H1 (cell line): Measurements from ENCODE around the gene RGS2. TPM values are rescaled to one million over a fixed set of nuclear protein-coding genes. Genes with fewer than 3 reads are reported as not detected.

ENCODE experiments used
- CTCF ChIA-PET: fragments of 300-600 bp; sonication (Branson Sonifier 250); formaldehyde crosslinking; loops from one replicate; lab custom pipeline; 2021; ENCODE audit not compliant: partially characterized antibody; lab: Charles Lee
- POLR2A ChIA-PET: fragments of 300-600 bp; sonication (Branson Sonifier 250); formaldehyde crosslinking; loops from one replicate; lab custom pipeline; 2021; ENCODE audit warnings: inconsistent platforms; ENCODE audit not compliant: partially characterized antibody; lab: Charles Lee
- DNase-seq, 2 experiments: peaks; one replicate each; pipeline versions ENCODE4 v3.0.0 to v3.0.0-alpha.2; 2010 to 2022; ENCODE audit warnings: low spot score in 2 of 2, low read depth in 1 of 2, mixed read lengths in 1 of 2
- FAIRE-seq: peaks from 2 replicates; lab custom pipeline; 2011; peaks lifted over from hg19 to GRCh38; lab: Jason Lieb, UNC
- H2AFZ ChIP-seq: 2 replicates; pipeline ENCODE4 v1.8.1; 2012; ENCODE audit warnings: low read length, inconsistent platforms
- H2AK5ac ChIP-seq: 2 replicates; pipeline ENCODE4 v1.6.1; 2013; ENCODE audit warnings: low read depth, low read length
- H2BK120ac ChIP-seq: replicated peaks from 2 replicates; pipeline ENCODE3; 2013; ENCODE audit warnings: low read depth, low read length, inconsistent platforms
- H2BK12ac ChIP-seq: 2 replicates; pipeline ENCODE4 v1.6.1; 2013; ENCODE audit warnings: low read depth, low read length
- H2BK15ac ChIP-seq: 2 replicates; pipeline ENCODE4 v1.6.1; 2013; ENCODE audit warnings: low read length
- H2BK20ac ChIP-seq: 2 replicates; pipeline ENCODE4 v1.6.1; 2013; ENCODE audit warnings: low read length
- H2BK5ac ChIP-seq: 2 replicates; pipeline ENCODE4 v1.6.1; 2013; ENCODE audit warnings: low read depth, low read length
- H3K14ac ChIP-seq: 2 replicates; pipeline ENCODE4 v1.6.1; 2013; ENCODE audit warnings: inconsistent platforms; ENCODE audit not compliant: insufficient read length
- H3K18ac ChIP-seq: 2 replicates; pipeline ENCODE4 v1.6.1; 2013; ENCODE audit warnings: low read length; ENCODE audit errors: extremely low read depth
- H3K23ac ChIP-seq: 2 replicates; pipeline ENCODE4 v1.6.1; 2013; ENCODE audit warnings: inconsistent platforms; ENCODE audit not compliant: insufficient read length
- H3K23me2 ChIP-seq: 2 replicates; pipeline ENCODE4 v1.6.1; 2013; ENCODE audit warnings: low read depth, low read length
- H3K27ac ChIP-seq: 2 replicates; pipeline ENCODE4 v1.6.1; 2011; ENCODE audit warnings: low read depth, low read length, inconsistent platforms
- H3K27me3 ChIP-seq, 4 experiments: replicated peaks in 1 of 4; 1 replicate in 1 of 4; 2 replicates in 3 of 4; pipeline versions ENCODE4 v1.6.1 to v1.8.1; 2011 to 2013; ENCODE audit warnings: low read length in 3 of 4, mild to moderate bottlenecking in 3 of 4, inconsistent platforms in 2 of 4, mixed read lengths in 2 of 4, moderate library complexity in 1 of 4; ENCODE audit not compliant: control insufficient read depth in 3 of 4, insufficient read depth in 3 of 4; ENCODE audit errors: extremely low read depth in 1 of 4
- H3K36me3 ChIP-seq, 4 experiments: 2 replicates each; pipeline versions ENCODE4 v1.6.1 to v1.8.1; 2011 to 2013; ENCODE audit warnings: mild to moderate bottlenecking in 4 of 4, low read length in 3 of 4, moderate library complexity in 2 of 4, control low read depth in 1 of 4, inconsistent platforms in 1 of 4; ENCODE audit not compliant: insufficient read depth in 4 of 4, control insufficient read depth in 2 of 4
- H3K4ac ChIP-seq: replicated peaks from 2 replicates; pipeline ENCODE3; 2013; ENCODE audit warnings: low read length, low read depth, mixed read lengths, inconsistent platforms; ENCODE audit not compliant: insufficient read length
- H3K4me1 ChIP-seq, 4 experiments: replicated peaks in 1 of 4; 1 replicate in 1 of 4; 2 replicates in 3 of 4; pipeline versions ENCODE4 v1.6.1 to v1.8.1; 2011 to 2013; ENCODE audit warnings: low read length in 3 of 4, inconsistent platforms in 2 of 4, mixed read lengths in 1 of 4; ENCODE audit not compliant: insufficient read depth in 4 of 4, control insufficient read depth in 3 of 4
- H3K4me2 ChIP-seq, 2 experiments: 2 replicates each; pipeline versions ENCODE4 v1.6.1 to v1.8.1; 2011 to 2013; ENCODE audit warnings: low read depth in 2 of 2, low read length in 2 of 2, control low read depth in 1 of 2, inconsistent platforms in 1 of 2, mild to moderate bottlenecking in 1 of 2; ENCODE audit not compliant: insufficient read depth in 1 of 2
- H3K4me3 ChIP-seq, 4 experiments: fragments of 200-600, 300-600 bp in 1 of 4; sonication (generic), shearing (Covaris generic), sonication (Bioruptor Twin) in 1 of 4; 2 replicates each; pipeline versions ENCODE4 v1.5.1 to v1.8.1; 2011 to 2016; ENCODE audit warnings: low read length in 4 of 4, low read depth in 3 of 4, control low read depth in 2 of 4, inconsistent platforms in 2 of 4, mild to moderate bottlenecking in 2 of 4, mixed read lengths in 1 of 4, moderate library complexity in 1 of 4; ENCODE audit not compliant: insufficient read depth in 2 of 4; ENCODE audit errors: extremely low read depth in 1 of 4
- H3K56ac ChIP-seq: replicated peaks from 2 replicates; pipeline ENCODE3; 2013; ENCODE audit warnings: low read depth, mild to moderate bottlenecking, mixed read lengths, low read length, inconsistent platforms; ENCODE audit not compliant: insufficient read length
- H3K79me1 ChIP-seq: 2 replicates; pipeline ENCODE4 v1.6.1; 2013; ENCODE audit warnings: low read depth, low read length, control low read depth
- H3K79me2 ChIP-seq, 2 experiments: 2 replicates each; pipeline versions ENCODE4 v1.6.1 to v1.8.1; 2012 to 2013; ENCODE audit warnings: low read length in 2 of 2, mild to moderate bottlenecking in 2 of 2, inconsistent platforms in 1 of 2; ENCODE audit not compliant: insufficient read depth in 2 of 2, control insufficient read depth in 1 of 2
- H3K9ac ChIP-seq, 4 experiments: replicated peaks in 1 of 4; 1 replicate in 1 of 4; 2 replicates in 3 of 4; pipeline versions ENCODE4 v1.6.1 to v1.8.1; 2011 to 2013; ENCODE audit warnings: low read depth in 3 of 4, low read length in 3 of 4, control low read depth in 2 of 4, mild to moderate bottlenecking in 2 of 4, moderate library complexity in 2 of 4, inconsistent platforms in 1 of 4; ENCODE audit errors: extremely low read depth in 1 of 4
- H3K9me3 ChIP-seq, 2 experiments: 2 replicates each; pipeline versions ENCODE4 v1.6.1 to v1.8.1; 2012 to 2013; ENCODE audit warnings: mild to moderate bottlenecking in 2 of 2, moderate library complexity in 2 of 2, control low read depth in 1 of 2, inconsistent platforms in 1 of 2, low read depth in 1 of 2, low read length in 1 of 2, mixed read lengths in 1 of 2; ENCODE audit not compliant: insufficient read depth in 2 of 2
- H4K20me1 ChIP-seq, 2 experiments: replicated peaks in 1 of 2; 2 replicates each; pipeline versions ENCODE3 to v1.8.1; 2011 to 2013; ENCODE audit warnings: inconsistent platforms in 2 of 2, low read length in 2 of 2, mild to moderate bottlenecking in 1 of 2; ENCODE audit not compliant: insufficient read depth in 2 of 2, control insufficient read depth in 1 of 2
- H4K5ac ChIP-seq: 2 replicates; pipeline ENCODE4 v1.6.1; 2013; ENCODE audit warnings: low read length, low read depth, mixed read lengths, inconsistent platforms; ENCODE audit not compliant: insufficient read length
- H4K8ac ChIP-seq: 2 replicates; pipeline ENCODE4 v1.8.0; 2013; ENCODE audit warnings: mild to moderate bottlenecking, moderate library complexity, low read length, inconsistent platforms; ENCODE audit not compliant: insufficient read depth; ENCODE audit errors: extremely low read depth
- H4K91ac ChIP-seq: replicated peaks from 2 replicates; pipeline ENCODE3; 2013; ENCODE audit warnings: low read length, mixed read lengths, inconsistent platforms; ENCODE audit not compliant: insufficient read length
- ATF2 ChIP-seq: IDR thresholded peaks from 2 replicates; pipeline ENCODE4 v1.6.1; 2012; ENCODE audit warnings: low read length, inconsistent platforms
- BACH1 ChIP-seq: IDR thresholded peaks from 2 replicates; pipeline ENCODE4 v1.6.1; 2012; ENCODE audit warnings: low read length, improper control_type of control experiment
- CEBPB ChIP-seq: IDR thresholded peaks from 2 replicates; pipeline ENCODE4 v1.6.1; 2012; ENCODE audit warnings: low read depth, low read length
- CHD2 ChIP-seq: IDR thresholded peaks from 2 replicates; pipeline ENCODE4 v1.6.1; 2012; ENCODE audit warnings: low read length, improper control_type of control experiment
- FOSL1 ChIP-seq: IDR thresholded peaks from 2 replicates; pipeline ENCODE4 v1.6.1; 2011; ENCODE audit warnings: mild to moderate bottlenecking, low read depth, low read length, moderate library complexity; ENCODE audit not compliant: insufficient read depth
- KDM4A ChIP-seq: IDR thresholded peaks from one replicate; pipeline ENCODE4 v1.7.1; 2012; ENCODE audit warnings: low read depth, mild to moderate bottlenecking, moderate library complexity, low read length, inconsistent platforms; ENCODE audit not compliant: severe bottlenecking
- NRF1 ChIP-seq: IDR thresholded peaks from 2 replicates; pipeline ENCODE4 v1.6.1; 2011; ENCODE audit warnings: mild to moderate bottlenecking, low read depth, low read length, improper control_type of control experiment
- PHF8 ChIP-seq: fragments of 200-600 bp; sonication (generic); conservative IDR thresholded peaks from 2 replicates; pipeline ENCODE4 v1.7.1; 2012; ENCODE audit warnings: low read depth, mild to moderate bottlenecking, inconsistent platforms, low read length, moderate library complexity
- RFX5 ChIP-seq: IDR thresholded peaks from 2 replicates; pipeline ENCODE4 v1.6.1; 2011; ENCODE audit warnings: low read depth, low read length, improper control_type of control experiment, borderline replicate concordance
- RNF2 ChIP-seq: fragments of 200-900, 300-1000 bp; sonication (generic); IDR thresholded peaks from 2 replicates; pipeline ENCODE4 v1.7.1; 2016; ENCODE audit warnings: borderline replicate concordance, low read depth, mild to moderate bottlenecking, antibody characterized with exemption, low read length; ENCODE audit not compliant: poor library complexity, severe bottlenecking; ENCODE audit errors: missing control alignments
- SIRT6 ChIP-seq: IDR thresholded peaks from one replicate; pipeline ENCODE4 v1.7.1; 2012; ENCODE audit warnings: low read length, inconsistent platforms
- USF2 ChIP-seq: IDR thresholded peaks from 2 replicates; pipeline ENCODE4 v1.6.1; 2011; ENCODE audit warnings: low read length, improper control_type of control experiment
- WGBS, 2 experiments: shearing (Covaris generic) in 1 of 2; methylation state at CpG; one replicate each; pipeline versions ENCODE4 v1.1.6 to v1.1.7; 2013 to 2015; ENCODE audit warnings: low lambda C conversion rate in 2 of 2, mixed read lengths in 2 of 2, inconsistent platforms in 1 of 2, low coverage in 1 of 2, missing lambda C conversion rate in 1 of 2; ENCODE audit not compliant: insufficient replicate concordance in 2 of 2, insufficient coverage in 1 of 2, insufficient read length in 1 of 2; ENCODE audit errors: extremely low coverage in 1 of 2, missing lambda C conversion rate in 1 of 2; 5-methylcytosine and 5-hydroxymethylcytosine counted together
- polyA plus RNA-seq, 7 experiments: library from polyadenylated mRNA; depleted of rRNA in 3 of 7; stranded (reverse) in 5 of 7; unstranded in 2 of 7; fragments of >200 nt in 5 of 7; fragments of 200-250 nt in 2 of 7; gene quantifications; 1 replicate in 5 of 7; 2 replicates in 1 of 7; 4 replicates in 1 of 7; pipeline versions ENCODE4 v1.2.1 to v1.2.3, GENCODE V29; 2011 to 2013; ENCODE audit warnings: missing spikeins in 2 of 7, mixed read lengths in 2 of 7
- total RNA-seq: library from RNA; stranded (reverse); fragmentation: NEBNext Ultra II Directional; extraction: Animal tissue kit (Norgen Biotek cat#: 25700); gene quantifications from 2 replicates; pipeline ENCODE4 v1.2.1, GENCODE V29; 2021

RGS2 gene
- total and polyA plus RNA-seq, 2 of the 8 experiments (the other 6 are each of a cell fraction or from before 2014, with no cell fraction given) = 9.1 to 17.0 TPM

- Histone ChIP-seq H3K27me3 (no peaks in the 10 kb centered on the region), H3K4me2 (no peak overlapping the region)
- TF ChIP-seq NRF1 = no peak
- no peak for TF ChIP-seq CEBPB
- no peak for TF ChIP-seq CHD2
- TF ChIP-seq BACH1 = no peak
- no peak for TF ChIP-seq PHF8
- TF ChIP-seq FOSL1 = no peak
- no peak for TF ChIP-seq RFX5
- no peak for TF ChIP-seq ATF2
- TF ChIP-seq SIRT6 = no peak
- no peak for TF ChIP-seq KDM4A
- TF ChIP-seq RNF2 = no peak
- TF ChIP-seq USF2 = no peak
These were observed 44.2 kb upstream of the RGS2 start for GRCh38 chr1:192764675-192765074.

More at GRCh38 chr1:192764675-192765074, 44.2 kb upstream of the RGS2 start:
- Histone ChIP-seq H2BK15ac (no peak overlapping the region), H4K20me1 (no peaks in the 10 kb centered on the region), H3K4ac (no peak overlapping the region), H3K9ac (no peak overlapping the region), H2BK12ac (no peak overlapping the region), H3K23me2 (no peaks in the 10 kb centered on the region; the same call in 1 of the 2 replicates), H2BK5ac (no peak overlapping the region), H3K79me2 (no peaks in the 10 kb centered on the region), H2AK5ac (no peak overlapping the region), H3K79me1 (no peaks in the 10 kb centered on the region), H2BK20ac (no peak overlapping the region), H2BK120ac (no peak overlapping the region), H4K91ac (no peak overlapping the region), H3K23ac (no peak overlapping the region), H2AFZ (no peak overlapping the region), H3K4me3 (no peak overlapping the region), H3K18ac (no peak overlapping the region), H3K14ac (no peak overlapping the region), H4K5ac (no peak overlapping the region), H3K27ac (no peak overlapping the region), H4K8ac (no peak overlapping the region), H3K56ac (no peak overlapping the region), H3K36me3 (no peaks in the 10 kb centered on the region), H3K9me3 (no peaks in the 10 kb centered on the region), H3K4me1 (no peaks in the 10 kb centered on the region)
- POLR2A ChIA-PET = no interaction called here
- DNase-seq (no peak), FAIRE-seq (no peak)
- CTCF ChIA-PET = no interaction called here
- 98% methylated on average over 2 of the region's 2 CpGs; no CpG with 5 or more reads in 1 of the 2 experiments for WGBS, 2 experiments
